Measurements from ENCODE around the gene TIMM13.

Gene TIMM13

GRCh38 chr19:2376784-2377519 lies 50.4 kb downstream of the TIMM13 start:
- no peak for DNase-seq

Data from NCI-H524 treated with DMSO at 0.1 percent for 48 hours (cell line).